Astrocyte of the cerebellum (primary cell): ENCODE measurements around the gene A2M.

Experiments
- DNase-seq: peaks from one replicate; pipeline ENCODE4 v3.0.0-alpha.2; 2011; ENCODE audit warnings: low read depth
- H3K4me3 ChIP-seq: 2 replicates; pipeline ENCODE4 v1.5.1; 2011; ENCODE audit warnings: mild to moderate bottlenecking, low read depth, low read length, moderate library complexity
- in situ Hi-C: cut with HindIII; loops from 2 replicates; pipeline ENCODE4 v1.10.0; 2017; ENCODE audit warnings: low sequenced_read_pairs
- TF ChIP-seq, protein P1 (sequence below): IDR thresholded peaks from 2 replicates; pipeline ENCODE4 v1.5.1; 2012; ENCODE audit warnings: low read length, low read depth, moderate library complexity, mild to moderate bottlenecking; ENCODE audit errors: missing control alignments

Gene A2M

DNA sequence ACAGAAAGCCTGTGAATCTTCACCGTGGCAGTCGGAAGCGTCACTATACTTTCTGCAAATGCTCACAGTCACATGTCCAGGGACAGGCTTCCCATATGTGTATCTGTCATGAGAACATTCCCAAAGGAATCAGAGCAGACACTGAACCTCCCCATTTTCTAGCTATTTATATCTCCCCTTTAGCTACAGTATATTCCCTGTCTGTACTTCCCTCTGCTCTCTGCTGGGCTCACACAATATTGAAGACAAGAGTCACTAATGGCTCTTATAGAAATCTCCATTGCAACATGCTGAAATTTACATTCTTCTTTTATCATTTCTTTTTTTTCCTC, 8.2 kb downstream of the A2M start:
- in situ Hi-C loops = no loop called here
- TF ChIP-seq, protein P1, sequence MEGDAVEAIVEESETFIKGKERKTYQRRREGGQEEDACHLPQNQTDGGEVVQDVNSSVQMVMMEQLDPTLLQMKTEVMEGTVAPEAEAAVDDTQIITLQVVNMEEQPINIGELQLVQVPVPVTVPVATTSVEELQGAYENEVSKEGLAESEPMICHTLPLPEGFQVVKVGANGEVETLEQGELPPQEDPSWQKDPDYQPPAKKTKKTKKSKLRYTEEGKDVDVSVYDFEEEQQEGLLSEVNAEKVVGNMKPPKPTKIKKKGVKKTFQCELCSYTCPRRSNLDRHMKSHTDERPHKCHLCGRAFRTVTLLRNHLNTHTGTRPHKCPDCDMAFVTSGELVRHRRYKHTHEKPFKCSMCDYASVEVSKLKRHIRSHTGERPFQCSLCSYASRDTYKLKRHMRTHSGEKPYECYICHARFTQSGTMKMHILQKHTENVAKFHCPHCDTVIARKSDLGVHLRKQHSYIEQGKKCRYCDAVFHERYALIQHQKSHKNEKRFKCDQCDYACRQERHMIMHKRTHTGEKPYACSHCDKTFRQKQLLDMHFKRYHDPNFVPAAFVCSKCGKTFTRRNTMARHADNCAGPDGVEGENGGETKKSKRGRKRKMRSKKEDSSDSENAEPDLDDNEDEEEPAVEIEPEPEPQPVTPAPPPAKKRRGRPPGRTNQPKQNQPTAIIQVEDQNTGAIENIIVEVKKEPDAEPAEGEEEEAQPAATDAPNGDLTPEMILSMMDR = no peak
- no peak for DNase-seq
- no peak overlapping the region for H3K4me3 ChIP-seq

DNA sequence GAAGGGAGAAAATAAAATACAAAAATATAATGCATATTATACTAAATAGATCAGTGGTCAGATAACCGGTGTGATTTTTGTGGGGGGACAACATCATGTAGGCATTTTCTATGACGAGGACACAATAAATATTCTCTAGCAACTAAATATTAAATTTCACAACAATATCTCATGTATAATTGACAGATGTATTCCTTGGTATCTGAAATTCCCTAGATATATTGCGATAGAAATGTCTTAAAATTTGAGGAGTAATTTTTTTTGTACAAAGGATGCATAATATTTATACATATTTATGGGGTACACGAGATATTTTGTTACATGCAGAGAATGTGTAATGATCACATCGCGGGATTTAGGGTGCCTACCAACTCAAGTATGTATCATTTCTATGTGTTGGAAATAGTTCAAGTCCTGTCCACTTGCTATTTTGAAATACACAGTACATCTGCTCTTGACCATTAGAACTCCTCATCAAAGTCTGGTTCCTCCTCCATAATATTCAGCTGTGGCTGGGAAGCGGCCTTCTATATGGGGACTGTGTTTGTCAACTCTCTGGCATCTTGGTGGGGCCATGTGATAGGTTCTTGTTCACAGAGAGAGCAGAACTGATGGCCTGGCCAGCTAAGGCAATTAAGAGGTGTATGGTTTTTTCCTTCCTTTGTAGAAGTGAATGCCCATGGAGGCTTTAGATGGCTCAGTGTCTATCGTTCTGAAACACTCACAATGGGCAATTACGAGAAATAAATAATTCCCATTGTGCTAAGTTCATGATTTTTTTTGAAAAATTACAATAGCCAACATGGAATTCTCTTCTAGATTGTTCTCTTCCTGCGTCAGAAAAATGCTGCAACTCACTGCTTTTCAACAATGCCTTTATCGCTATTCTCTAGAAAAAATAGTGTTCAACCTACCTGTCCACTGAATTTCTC, 8.8 kb downstream of the A2M start:
- no peak overlapping the region for H3K4me3 ChIP-seq
- TF ChIP-seq, protein P1 = no peak
- DNase-seq = no peak
- in situ Hi-C loops = no loop called here

DNA sequence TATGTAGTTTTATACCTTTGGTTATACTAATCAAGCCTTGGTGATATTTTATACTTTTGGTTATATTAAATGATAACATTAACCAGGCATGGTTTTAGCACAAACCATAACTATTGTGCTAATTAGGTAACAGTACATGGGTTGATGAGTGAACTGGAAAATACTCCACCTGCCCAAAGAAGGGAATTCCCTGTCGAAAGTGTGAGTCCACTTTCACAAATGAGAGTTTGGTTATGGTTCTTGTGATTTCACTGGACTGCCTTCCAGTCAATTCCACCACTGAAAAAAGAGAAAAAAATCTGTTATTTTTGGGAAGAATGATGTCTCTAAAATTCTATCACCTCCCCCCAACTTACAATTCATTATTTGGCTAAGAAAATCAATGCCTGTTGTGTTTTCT, 9.7 kb downstream of the A2M start:
- TF ChIP-seq, protein P1 = no peak
- DNase-seq = no peak
- no peak overlapping the region for H3K4me3 ChIP-seq
- in situ Hi-C loops = no loop called here

GRCh38 chr12:9104767-9105423, 10.8 kb downstream of the A2M start:
- no peak overlapping the region for H3K4me3 ChIP-seq
- in situ Hi-C loops = no loop called here
- TF ChIP-seq, protein P1 = no peak
- DNase-seq = no peak

DNA sequence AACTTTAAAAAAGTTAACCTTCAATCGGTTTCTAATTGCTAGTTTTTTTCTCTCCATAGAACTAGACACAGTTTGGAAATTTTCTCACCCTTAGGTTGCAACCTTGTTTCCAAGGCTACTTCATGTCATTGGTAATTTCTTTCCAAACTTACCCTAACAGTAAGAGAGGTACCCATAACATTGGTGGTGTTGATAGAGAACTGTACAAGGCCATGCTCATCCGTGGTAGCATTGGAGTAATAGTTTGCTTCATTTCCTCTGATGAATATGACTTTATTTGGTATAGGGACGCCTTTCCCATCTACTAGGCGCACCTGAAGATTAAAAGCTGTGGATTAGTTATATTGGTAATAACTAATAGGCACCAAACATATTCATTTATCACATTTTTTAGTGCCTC, 11.6 kb downstream of the A2M start:
- in situ Hi-C loops = no loop called here
- H3K4me3 ChIP-seq = no peak overlapping the region
- TF ChIP-seq, protein P1 = no peak
- DNase-seq = no peak

DNA sequence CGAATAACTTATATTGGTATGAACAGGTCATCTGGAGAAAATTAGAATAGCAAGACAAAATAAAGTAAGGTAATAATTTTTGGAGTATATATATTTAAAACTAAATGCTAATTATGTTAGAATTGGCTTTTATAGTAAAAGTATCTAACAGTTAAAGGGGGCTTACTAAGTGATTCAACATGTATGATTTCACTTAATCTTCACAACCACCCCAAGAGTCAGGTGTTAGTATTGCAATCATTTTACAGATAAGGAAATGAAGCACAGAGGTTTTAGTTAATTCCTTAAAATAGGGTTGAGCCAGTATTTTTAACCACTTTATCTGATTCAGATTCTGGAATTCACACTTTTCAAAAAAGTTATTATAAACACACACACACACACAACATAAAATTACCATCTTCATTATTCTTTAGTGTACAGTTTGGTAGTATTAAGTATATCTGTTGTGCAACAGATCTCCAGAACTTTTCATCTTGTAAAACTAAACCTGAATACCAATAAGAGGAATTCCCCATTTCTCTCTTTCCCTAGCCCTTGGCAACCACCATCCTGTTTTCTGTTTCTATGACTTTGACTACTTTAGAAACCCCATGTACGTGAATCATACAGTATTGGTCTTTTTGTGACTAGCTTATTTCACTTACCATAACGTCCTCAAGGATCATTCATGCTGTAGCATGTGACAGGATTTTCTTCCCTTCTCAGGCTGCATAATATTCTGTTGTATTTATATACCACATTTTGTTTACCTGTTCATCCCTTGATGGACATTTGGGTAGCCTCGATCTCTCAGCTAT, 12.5 kb downstream of the A2M start:
- no peak for DNase-seq
- TF ChIP-seq, protein P1 = no peak
- in situ Hi-C loops = no loop called here
- H3K4me3 ChIP-seq = no peak overlapping the region
